OCI-LY7 (cell line): ENCODE data around the gene STRBP. TPM values are rescaled to one million over a fixed set of nuclear protein-coding genes. Genes with fewer than 3 reads are reported as not detected.

Experiments
- BruUV-seq: library from RNA; stranded (reverse); fragments of 400-500 nt; replicated peaks from 2 replicates; lab custom pipeline; 2021; lab: Mats Ljungman, UMichigan
- CTCF ChIA-PET: fragments of 300-600 bp; sonication (Branson Sonifier 250); formaldehyde crosslinking; loops from one replicate; lab custom pipeline; 2022; ENCODE audit warnings: antibody characterized with exemption; ENCODE audit not compliant: unreplicated experiment; lab: Charles Lee
- POLR2A ChIA-PET: fragments of 300-600 bp; sonication (Branson Sonifier 250); formaldehyde crosslinking; loops from one replicate; lab custom pipeline; 2022; ENCODE audit warnings: antibody characterized with exemption; lab: Charles Lee
- DNase-seq: peaks from one replicate; pipeline ENCODE4 v3.0.0-alpha.2; 2015; ENCODE audit warnings: low spot score
- H2AFZ ChIP-seq: fragments of 200-600 bp; sonication (generic), shearing (Covaris generic); 2 replicates; pipeline ENCODE4 v1.6.1; 2014; ENCODE audit warnings: mild to moderate bottlenecking, antibody characterized with exemption, low read length, moderate library complexity
- H3K27ac ChIP-seq: fragments of 200-600 bp; sonication (generic); 2 replicates; pipeline ENCODE4 v1.5.1; 2014; ENCODE audit warnings: mixed run types, low read depth, mild to moderate bottlenecking, moderate library complexity, low read length, inconsistent platforms; ENCODE audit not compliant: poor library complexity, severe bottlenecking
- H3K36me3 ChIP-seq: fragments of 200-600 bp; sonication (generic); 2 replicates; pipeline ENCODE4 v1.6.1; 2014; ENCODE audit warnings: mild to moderate bottlenecking, antibody characterized with exemption, low read length, moderate library complexity, mixed read lengths; ENCODE audit not compliant: insufficient read depth
- H3K4me1 ChIP-seq: fragments of 200-600 bp; sonication (generic); 2 replicates; pipeline ENCODE4 v1.5.1; 2014; ENCODE audit warnings: mild to moderate bottlenecking, low read length; ENCODE audit not compliant: insufficient read depth, poor library complexity, severe bottlenecking
- H3K4me2 ChIP-seq: fragments of 200-600 bp; sonication (generic); 2 replicates; pipeline ENCODE4 v1.6.1; 2014; ENCODE audit warnings: mild to moderate bottlenecking, low read length
- H3K4me3 ChIP-seq: fragments of 200-600 bp; sonication (generic); 2 replicates; pipeline ENCODE4 v1.5.1; 2014; ENCODE audit warnings: mild to moderate bottlenecking, low read depth, low read length; ENCODE audit not compliant: poor library complexity, severe bottlenecking
- H3K79me2 ChIP-seq: fragments of 200-600 bp; sonication (generic); 2 replicates; pipeline ENCODE4 v1.6.1; 2016; ENCODE audit warnings: low read depth, mild to moderate bottlenecking, low read length, moderate library complexity, mixed read lengths; ENCODE audit not compliant: insufficient read depth
- H3K9me2 ChIP-seq: fragments of 200-600 bp; sonication (generic); 2 replicates; pipeline ENCODE4 v1.6.1; 2016; ENCODE audit warnings: mild to moderate bottlenecking, low read length, mixed read lengths; ENCODE audit not compliant: insufficient read depth
- H3K9me3 ChIP-seq: fragments of 200-600 bp; sonication (generic); 2 replicates; pipeline ENCODE4 v1.6.1; 2014; ENCODE audit warnings: mild to moderate bottlenecking, mixed run types, low read length, mixed read lengths
- H4K20me1 ChIP-seq: fragments of 200-600 bp; sonication (generic); 2 replicates; pipeline ENCODE4 v1.6.1; 2014; ENCODE audit warnings: mild to moderate bottlenecking, antibody characterized with exemption, low read length, moderate library complexity, mixed read lengths; ENCODE audit not compliant: insufficient read depth
- EZH2phosphoT487 ChIP-seq: fragments of 200-600 bp; sonication (generic); IDR thresholded peaks from 2 replicates; pipeline ENCODE4 v1.6.1; 2018; ENCODE audit warnings: low read depth, borderline replicate concordance, mild to moderate bottlenecking, mixed run types, antibody characterized with exemption, low read length, moderate library complexity, mixed read lengths
- intact Hi-C: fragments of 100-400 bp; cut with micrococcal nuclease; formaldehyde crosslinking; loops from one replicate; pipeline ENCODE4 v1.10.0; 2022; ENCODE audit not compliant: unreplicated experiment
- total RNA-seq, 2 experiments: library from RNA; depleted of rRNA in 1 of 2; stranded (reverse); fragments of >200 nt in 1 of 2; shearing (Covaris generic) in 1 of 2; gene quantifications; 2 replicates each; pipeline ENCODE4 v1.2.3, GENCODE V29; 2014 to 2022
- TF ChIP-seq, protein P1 (sequence below): fragments of 200-600 bp; sonication (generic); conservative IDR thresholded peaks from 2 replicates; pipeline ENCODE4 v1.5.1; 2014; ENCODE audit warnings: mild to moderate bottlenecking, antibody characterized with exemption, low read length, moderate library complexity, mixed read lengths

STRBP gene
- total RNA-seq, 2 experiments from 2014 or later = 82.8 to 179 TPM

- Histone ChIP-seq H3K4me3 (no peak overlapping the region), H3K9me3 (peaks cover 4% of the 10 kb centered on the region; the same call in 1 of the 2 replicates), H3K36me3 (peaks cover 62% of the 10 kb centered on the region), H4K20me1 (no peaks in the 10 kb centered on the region), H3K4me2 (peak overlapping the region; percentile 63), H3K79me2 (no peaks in the 10 kb centered on the region), H2AFZ (no peak overlapping the region), H3K4me1 (peaks cover 81% of the 10 kb centered on the region), H3K9me2 (no peaks in the 10 kb centered on the region), H3K27ac (peak overlapping the region; percentile 60)
- DNase-seq = no peak
- intact Hi-C loops = no loop called here
- ChIA-PET POLR2A (interaction anchor here (0.6 to 1.9 kb wide), 4 partner anchors 129 to 263 kb away, joined by 3 to 9 read pairs (median 5); no protein-coding TSS in a partner anchor), CTCF (no interaction called here)
- TF ChIP-seq, protein P1, sequence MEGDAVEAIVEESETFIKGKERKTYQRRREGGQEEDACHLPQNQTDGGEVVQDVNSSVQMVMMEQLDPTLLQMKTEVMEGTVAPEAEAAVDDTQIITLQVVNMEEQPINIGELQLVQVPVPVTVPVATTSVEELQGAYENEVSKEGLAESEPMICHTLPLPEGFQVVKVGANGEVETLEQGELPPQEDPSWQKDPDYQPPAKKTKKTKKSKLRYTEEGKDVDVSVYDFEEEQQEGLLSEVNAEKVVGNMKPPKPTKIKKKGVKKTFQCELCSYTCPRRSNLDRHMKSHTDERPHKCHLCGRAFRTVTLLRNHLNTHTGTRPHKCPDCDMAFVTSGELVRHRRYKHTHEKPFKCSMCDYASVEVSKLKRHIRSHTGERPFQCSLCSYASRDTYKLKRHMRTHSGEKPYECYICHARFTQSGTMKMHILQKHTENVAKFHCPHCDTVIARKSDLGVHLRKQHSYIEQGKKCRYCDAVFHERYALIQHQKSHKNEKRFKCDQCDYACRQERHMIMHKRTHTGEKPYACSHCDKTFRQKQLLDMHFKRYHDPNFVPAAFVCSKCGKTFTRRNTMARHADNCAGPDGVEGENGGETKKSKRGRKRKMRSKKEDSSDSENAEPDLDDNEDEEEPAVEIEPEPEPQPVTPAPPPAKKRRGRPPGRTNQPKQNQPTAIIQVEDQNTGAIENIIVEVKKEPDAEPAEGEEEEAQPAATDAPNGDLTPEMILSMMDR = no peak
- TF ChIP-seq EZH2phosphoT487 = no peak
- BruUV-seq = no TSS peak
Measured at GRCh38 chr9:123089040-123089439, 179.3 kb downstream of the STRBP start.

- ChIA-PET CTCF (no interaction called here), POLR2A (no interaction called here)
- Histone ChIP-seq H3K9me2 (no peaks in the 10 kb centered on the region), H3K4me1 (peaks cover 65% of the 10 kb centered on the region), H2AFZ (no peak overlapping the region), H3K9me3 (no peaks in the 10 kb centered on the region), H3K4me3 (no peak overlapping the region), H3K27ac (no peak overlapping the region), H4K20me1 (no peaks in the 10 kb centered on the region), H3K4me2 (no peak overlapping the region), H3K36me3 (peaks cover 50% of the 10 kb centered on the region; the same call in 1 of the 2 replicates), H3K79me2 (no peaks in the 10 kb centered on the region)
- TF ChIP-seq, protein P1 = no peak
- TF ChIP-seq EZH2phosphoT487 = no peak
- no peak for DNase-seq
- no TSS peak for BruUV-seq
- intact Hi-C loops = no loop called here
Measured at GRCh38 chr9:123087359-123087888, 181.0 kb downstream of the STRBP start.

DNA sequence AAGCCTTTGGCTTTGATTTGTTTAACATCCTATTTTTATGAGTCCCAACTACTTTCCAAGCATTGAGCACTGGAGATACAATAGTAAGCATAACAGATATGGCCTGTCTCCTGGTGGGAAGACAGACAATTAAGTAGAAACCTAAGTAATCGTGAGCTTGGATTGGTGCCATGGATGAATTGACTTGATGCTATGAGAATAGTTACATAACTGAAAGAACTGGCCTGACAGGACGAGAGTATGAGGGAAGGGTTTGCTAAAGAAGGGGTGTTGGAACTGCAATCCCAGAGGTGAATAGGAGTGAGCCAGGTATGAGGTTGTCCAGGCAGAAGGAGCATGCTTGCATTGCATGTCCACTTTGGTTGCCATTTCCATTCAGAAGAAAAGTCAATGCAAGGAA lies 182.5 kb downstream of the STRBP start:
- Histone ChIP-seq H3K79me2 (no peaks in the 10 kb centered on the region), H3K4me2 (no peak overlapping the region), H3K4me3 (no peak overlapping the region), H4K20me1 (no peaks in the 10 kb centered on the region), H3K36me3 (peaks cover 46% of the 10 kb centered on the region), H3K9me2 (no peaks in the 10 kb centered on the region), H3K9me3 (no peaks in the 10 kb centered on the region), H3K27ac (no peak overlapping the region), H3K4me1 (peaks cover 56% of the 10 kb centered on the region), H2AFZ (no peak overlapping the region)
- no peak for DNase-seq
- no TSS peak for BruUV-seq
- POLR2A ChIA-PET = interaction anchor here (0.5 to 1.7 kb wide), 5 partner anchors 8 to 189 kb away, joined by 3 to 5 read pairs (median 4); no protein-coding TSS in a partner anchor
- intact Hi-C loops = no loop called here
- CTCF ChIA-PET = no interaction called here
- TF ChIP-seq EZH2phosphoT487 = no peak
- TF ChIP-seq, protein P1 = no peak
